ENCODE results near the gene SDCBP2.
A peak's percentile ranks its signal among the peaks of the same experiment; 100 is the strongest.

SDCBP2 gene

DNA sequence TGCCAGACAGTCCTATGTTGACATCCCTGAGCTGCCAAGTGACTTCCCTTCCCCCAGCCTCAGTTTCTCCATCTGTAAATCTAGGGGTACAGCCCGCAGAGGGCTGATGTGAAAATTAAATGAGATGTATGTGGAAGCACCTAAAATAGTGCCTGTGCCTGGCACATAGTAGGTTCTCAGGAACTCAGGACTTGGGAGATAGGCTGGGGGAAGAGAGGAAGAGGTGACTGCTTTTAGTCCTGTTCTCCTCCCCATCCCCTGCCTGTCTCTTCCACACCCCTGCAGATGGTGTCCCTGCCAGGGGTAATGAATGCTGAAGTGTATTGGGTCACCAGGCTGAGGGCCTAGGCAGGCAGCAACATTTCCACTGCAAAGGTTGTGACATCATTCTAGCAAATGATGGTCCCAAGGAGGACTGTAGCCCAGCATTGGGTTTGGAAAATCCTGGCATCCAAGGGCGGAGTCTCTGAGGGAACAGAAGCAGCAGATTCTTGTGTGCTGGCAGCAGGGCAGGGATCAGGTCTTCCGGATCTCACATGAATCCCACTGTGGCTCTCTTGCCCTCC is 61.0 kb downstream of the SDCBP2 start:
- no peak for DNase-seq

DNA sequence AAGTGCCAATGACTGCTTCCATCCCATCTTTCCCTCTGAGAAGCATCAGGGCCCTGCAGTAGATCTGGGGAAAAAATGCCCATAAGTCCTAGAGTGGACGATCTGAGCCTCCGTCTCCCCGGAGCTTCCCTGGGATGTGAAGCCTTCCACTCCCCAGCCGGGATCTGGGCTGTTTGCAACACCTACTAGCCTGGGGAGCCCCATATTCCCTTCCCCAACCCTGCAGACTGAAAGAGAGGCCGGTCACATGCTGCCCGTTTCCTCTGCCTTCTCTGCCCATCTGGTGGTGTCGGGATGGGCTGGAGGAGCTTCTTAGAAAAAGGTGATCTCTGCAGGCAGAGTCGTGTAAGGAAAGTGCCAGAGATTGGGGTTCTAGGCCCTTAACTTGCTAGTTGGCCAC is 61.8 kb downstream of the SDCBP2 start:
- no peak for DNase-seq

DNA sequence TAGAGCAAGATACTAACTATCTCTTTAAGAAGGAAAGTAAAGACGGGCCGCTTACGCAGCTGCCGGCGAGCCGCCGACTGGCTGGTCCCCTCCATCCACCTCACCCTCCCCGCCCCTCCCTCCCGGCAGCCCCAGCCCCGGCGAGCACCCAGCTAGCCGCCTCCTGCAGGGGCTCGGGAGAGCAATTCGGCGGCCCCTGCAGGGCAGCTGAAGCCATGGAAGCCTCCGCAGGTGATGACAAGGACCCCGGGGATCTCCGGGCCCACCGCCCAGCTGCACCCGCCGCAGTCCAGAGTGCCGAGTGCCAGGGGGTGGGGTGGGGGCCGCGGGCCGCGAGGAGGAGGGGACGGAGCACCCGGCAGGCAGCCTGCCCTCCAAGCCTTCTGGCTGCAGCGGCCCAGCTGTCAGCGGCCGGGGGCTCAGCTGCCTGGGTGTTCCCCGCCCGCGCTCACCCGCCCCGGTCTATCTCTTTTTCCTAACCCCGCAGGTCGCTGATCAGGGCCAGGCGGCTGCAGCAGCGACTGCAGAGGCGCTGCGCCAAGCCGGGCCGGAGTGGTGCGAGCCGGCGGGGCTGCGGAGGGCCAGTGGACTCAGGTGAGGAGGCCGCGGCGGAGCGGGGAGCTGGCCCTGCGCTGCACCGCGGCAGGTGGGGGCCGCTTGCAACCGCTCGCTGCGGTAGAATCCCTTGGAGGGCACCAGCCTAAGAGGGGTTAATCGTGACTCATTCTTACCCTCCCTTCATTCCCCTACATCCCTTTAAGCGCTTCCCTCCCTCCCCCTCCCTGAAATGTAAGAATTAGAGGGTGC is 62.6 kb downstream of the SDCBP2 start, which contains the start of gene SNPH:
SNPH (plus strand) TSS at position 128 of the 807 bp plus-strand sequence. CDS start 29,946 bp downstream, outside the sequence.
- peak; percentile 74 for DNase-seq

DNA sequence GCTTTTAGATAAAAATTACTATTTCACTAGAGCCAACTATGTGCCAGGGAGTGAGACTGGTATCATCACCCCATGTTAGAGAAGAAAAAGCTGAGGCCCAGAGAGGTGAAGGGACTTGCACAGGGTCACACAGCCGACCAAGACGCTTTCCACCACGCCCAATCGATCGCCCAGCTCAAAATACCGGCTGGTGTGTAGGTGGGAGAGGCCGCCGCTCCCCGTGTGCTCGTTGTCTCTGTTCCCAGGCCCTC is 63.1 kb downstream of the SDCBP2 start:
- no peak for DNase-seq

DNA sequence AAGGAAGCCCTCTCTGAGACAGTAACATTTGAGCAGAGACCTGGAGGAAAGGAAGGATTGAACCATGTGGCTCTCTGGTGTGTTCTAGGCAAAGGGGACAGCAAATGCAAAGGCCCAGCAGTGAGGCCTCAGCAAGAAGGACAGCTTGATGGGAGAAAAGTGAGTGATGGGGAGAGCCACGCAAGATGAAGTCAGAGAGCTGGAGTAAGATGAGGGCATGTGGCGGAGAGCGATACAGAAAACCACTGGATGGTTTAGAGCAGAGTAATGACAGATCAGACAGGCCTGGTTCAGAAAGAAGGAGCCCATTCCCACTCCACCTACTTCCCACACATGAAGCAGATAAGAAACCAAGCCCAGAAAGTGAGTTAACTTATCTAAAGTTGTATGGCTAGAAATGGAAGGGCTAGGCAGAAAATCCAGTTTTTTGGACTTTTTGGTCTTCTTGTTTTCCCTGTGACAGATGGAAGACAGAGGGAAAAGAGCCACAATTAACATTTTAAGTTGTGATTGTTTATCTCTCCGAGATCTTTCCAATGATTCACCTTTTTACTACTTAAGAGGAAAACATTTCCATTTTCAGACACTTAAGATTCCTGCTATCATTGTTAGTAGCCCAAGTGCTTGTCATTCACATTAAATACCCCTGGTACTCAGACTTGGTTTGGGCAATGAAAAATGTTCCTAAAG is 63.6 kb downstream of the SDCBP2 start:
- no peak for DNase-seq

DNA sequence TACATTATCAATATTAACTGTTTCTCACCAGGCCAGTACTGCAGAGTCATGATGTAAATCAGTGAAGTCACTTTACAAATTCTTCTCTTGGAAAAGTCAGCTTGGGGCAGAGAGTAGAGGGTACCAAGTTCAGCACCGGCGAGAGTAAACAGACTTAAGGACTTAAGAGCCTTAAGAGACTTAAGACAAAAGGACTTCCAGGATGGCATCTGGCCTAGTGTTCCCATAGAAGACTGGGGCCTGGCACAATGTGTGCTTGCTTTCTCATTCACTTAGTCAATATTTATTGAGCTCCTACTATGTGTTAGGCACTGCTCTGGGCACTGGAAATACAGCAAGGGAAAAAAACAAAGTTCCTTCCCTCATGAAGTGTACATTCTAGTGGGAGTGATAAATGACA is 64.2 kb downstream of the SDCBP2 start:
- DNase-seq: no peak

DNA sequence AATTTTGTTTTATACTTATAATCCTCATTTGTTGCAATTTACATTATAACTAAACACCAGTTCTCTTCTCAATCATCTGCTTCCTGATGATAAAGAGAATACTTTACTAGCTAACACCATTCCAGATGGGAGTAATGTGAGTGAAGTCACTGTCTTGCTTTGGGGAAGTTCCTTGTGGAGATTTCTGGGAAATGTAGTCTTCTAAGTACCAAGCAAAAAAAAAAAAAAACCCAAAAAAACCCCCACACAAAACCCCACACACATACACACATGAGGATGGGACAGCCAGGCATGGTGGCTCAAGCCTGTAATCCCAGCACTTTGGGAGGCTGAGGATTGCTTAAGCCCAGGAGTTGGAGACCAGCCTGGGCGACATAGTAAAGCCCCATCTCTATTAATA is 65.1 kb downstream of the SDCBP2 start:
- DNase-seq: no peak

All from stimulated activated naive CD4-positive, alpha-beta T cell treated with Interleukin-2 at 50 U/mL for 16 hours (primary cell).